ENCODE measurements around the gene EFHB. TPM values are rescaled to one million over a fixed set of nuclear protein-coding genes. Genes with fewer than 3 reads are reported as not detected.

The EFHB gene
- total RNA-seq, 1 experiment from 2014 or later: 1.5 TPM

- Mint-ChIP-seq H3K4me3 (ENCODE audit: unreplicated experiment) (peak overlapping the region; percentile 85), H3K27me3 (ENCODE audit: insufficient read depth, unreplicated experiment) (no peaks in the 10 kb centered on the region)
- intact Hi-C loops (cut with micrococcal nuclease): no loop called here
These were observed 14.2 kb upstream of the EFHB start for GRCh38 chr3:19948226-19948591.

DNA sequence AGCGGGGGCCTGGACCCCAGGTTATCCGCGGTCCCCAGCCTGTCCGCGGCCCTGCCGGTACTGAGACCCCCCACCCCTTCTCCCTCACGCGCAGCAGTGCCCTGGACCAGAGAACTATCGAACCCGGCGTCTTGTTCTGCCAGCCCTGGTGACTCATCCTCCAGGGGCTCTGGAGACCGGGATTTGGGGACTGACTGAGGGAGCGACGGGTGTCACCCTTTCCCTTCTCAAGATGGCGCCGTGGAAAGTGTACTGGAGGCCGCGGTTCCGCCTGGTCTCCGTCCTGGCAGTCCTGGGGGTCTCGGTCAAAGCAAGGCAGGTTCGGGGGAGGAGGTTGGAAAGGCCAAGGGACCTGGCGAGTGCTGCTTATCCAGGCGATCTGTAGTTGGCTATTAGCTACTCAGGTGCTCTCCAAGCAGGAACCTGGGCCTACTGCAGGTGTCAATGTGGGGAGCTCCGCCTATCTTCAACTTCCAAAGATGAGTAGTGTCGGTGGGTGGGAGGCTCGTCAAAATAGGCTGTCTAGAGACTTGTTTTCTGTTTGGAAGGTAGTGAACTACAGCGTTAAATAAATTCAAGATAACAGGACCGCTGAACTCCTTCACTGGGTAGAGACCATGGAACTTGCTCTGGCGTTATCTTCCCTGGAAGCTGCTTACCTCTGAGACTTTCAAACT, 13.7 kb upstream of the EFHB start:
- Mint-ChIP-seq H3K27ac (ENCODE audit: low read depth, unreplicated experiment) (peak overlapping the region; percentile 98), H3K36me3 (ENCODE audit: insufficient read depth, unreplicated experiment) (peaks cover 28% of the 10 kb centered on the region), H3K9me3 (ENCODE audit: unreplicated experiment) (no peaks in the 10 kb centered on the region), H3K4me3 (ENCODE audit: unreplicated experiment) (peak overlapping the region; percentile 85), H3K4me1 (ENCODE audit: insufficient read depth, unreplicated experiment) (peaks cover 14% of the 10 kb centered on the region), H3K27me3 (ENCODE audit: insufficient read depth, unreplicated experiment) (no peaks in the 10 kb centered on the region)
- DNase-seq (ENCODE audit: unreplicated experiment): peak; percentile 60
- TF ChIP-seq, protein P1, sequence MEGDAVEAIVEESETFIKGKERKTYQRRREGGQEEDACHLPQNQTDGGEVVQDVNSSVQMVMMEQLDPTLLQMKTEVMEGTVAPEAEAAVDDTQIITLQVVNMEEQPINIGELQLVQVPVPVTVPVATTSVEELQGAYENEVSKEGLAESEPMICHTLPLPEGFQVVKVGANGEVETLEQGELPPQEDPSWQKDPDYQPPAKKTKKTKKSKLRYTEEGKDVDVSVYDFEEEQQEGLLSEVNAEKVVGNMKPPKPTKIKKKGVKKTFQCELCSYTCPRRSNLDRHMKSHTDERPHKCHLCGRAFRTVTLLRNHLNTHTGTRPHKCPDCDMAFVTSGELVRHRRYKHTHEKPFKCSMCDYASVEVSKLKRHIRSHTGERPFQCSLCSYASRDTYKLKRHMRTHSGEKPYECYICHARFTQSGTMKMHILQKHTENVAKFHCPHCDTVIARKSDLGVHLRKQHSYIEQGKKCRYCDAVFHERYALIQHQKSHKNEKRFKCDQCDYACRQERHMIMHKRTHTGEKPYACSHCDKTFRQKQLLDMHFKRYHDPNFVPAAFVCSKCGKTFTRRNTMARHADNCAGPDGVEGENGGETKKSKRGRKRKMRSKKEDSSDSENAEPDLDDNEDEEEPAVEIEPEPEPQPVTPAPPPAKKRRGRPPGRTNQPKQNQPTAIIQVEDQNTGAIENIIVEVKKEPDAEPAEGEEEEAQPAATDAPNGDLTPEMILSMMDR (IDR thresholded peaks at IDR 0.05; ENCODE audit: unreplicated experiment): no peak
- BruUV-seq (replicated peaks): TSS peak; percentile 46
- intact Hi-C loops (cut with micrococcal nuclease): loop anchor here (2.0 kb wide), 1 partner anchor 93 kb away; the partner anchor contains the start of gene KAT2B
- ChIA-PET CTCF (interaction anchor here (0.5 to 0.8 kb wide), 5 partner anchors 28 to 680 kb away, joined by 3 to 4 read pairs (median 3); no protein-coding TSS in a partner anchor), POLR2A (interaction anchor here (0.6 to 2.7 kb wide), 15 partner anchors 10 to 241 kb away, joined by 3 to 26 read pairs (median 3); partner anchors contain the start of genes KAT2B and SGO1)

More at GRCh38 chr3:19948226-19948591, 14.2 kb upstream of the EFHB start:
- ChIA-PET CTCF (interaction anchor here (0.6 to 0.8 kb wide), 4 partner anchors 28 to 1756 kb away, joined by 3 to 4 read pairs (median 4); no protein-coding TSS in a partner anchor), POLR2A (interaction anchor here (0.6 to 2.7 kb wide), 15 partner anchors 10 to 241 kb away, joined by 3 to 26 read pairs (median 3); partner anchors contain the start of genes KAT2B and SGO1)
- TF ChIP-seq, protein P1 (IDR thresholded peaks at IDR 0.05; ENCODE audit: unreplicated experiment): no peak
- BruUV-seq (replicated peaks): no TSS peak
- no peak for DNase-seq (ENCODE audit: unreplicated experiment)
- Mint-ChIP-seq H3K36me3 (ENCODE audit: insufficient read depth, unreplicated experiment) (peaks cover 33% of the 10 kb centered on the region), H3K4me1 (ENCODE audit: insufficient read depth, unreplicated experiment) (peaks cover 14% of the 10 kb centered on the region), H3K9me3 (ENCODE audit: unreplicated experiment) (no peaks in the 10 kb centered on the region), H3K27ac (ENCODE audit: low read depth, unreplicated experiment) (peak overlapping the region; percentile 98)

DNA sequence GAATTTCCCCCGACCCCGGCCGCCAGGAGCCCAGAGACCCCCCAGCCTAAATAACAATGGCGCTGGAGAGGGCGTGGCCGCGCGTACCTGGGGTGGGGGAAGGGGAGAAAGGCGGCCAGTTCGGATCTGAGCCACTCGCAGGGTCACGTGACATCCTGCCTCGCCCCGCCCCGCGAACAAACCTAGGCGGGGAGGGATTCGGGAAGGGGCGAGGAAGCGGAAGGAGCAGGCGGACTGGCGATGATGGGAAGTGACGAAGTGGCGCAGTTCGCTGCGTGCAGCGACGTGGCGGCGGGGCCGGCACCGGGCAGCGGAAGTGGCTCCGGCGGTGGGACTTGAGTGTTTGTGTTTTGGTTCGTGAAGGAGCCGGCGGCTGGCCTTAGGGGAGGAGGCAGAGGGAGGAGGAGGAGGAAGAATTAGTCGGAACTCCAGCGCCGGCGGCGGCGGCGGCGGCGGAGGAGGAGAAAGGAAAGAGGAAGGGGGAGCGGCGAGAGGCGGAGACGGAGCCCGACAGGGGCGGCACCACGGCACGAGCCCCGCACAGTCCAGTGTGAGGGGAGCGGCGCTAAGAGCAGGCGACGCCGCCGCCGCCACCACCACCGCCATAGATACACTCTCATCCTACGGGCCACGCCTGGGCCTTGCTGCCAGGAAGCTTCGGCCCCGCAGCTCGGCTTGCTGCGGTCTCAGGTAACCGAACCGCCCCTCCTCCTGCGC, 13.0 kb upstream of the EFHB start, which contains the start of gene RAB5A:
Gene RAB5A, plus strand, starts transcription at position 266 of the 717 bp plus-strand sequence. CDS start 3,802 bp downstream, outside the sequence.
- POLR2A ChIA-PET: interaction anchor here (0.5 to 2.7 kb wide), 14 partner anchors 17 to 242 kb away, joined by 3 to 26 read pairs (median 4); partner anchors contain the start of genes KAT2B and SGO1

More for the DNA sequence above, 13.0 kb upstream of the EFHB start, which contains the start of gene RAB5A:
- CTCF ChIA-PET: interaction anchor here (0.5 to 0.6 kb wide), 2 partner anchors 50 to 80 kb away, joined by 3 read pairs; no protein-coding TSS in a partner anchor
- no peaks in the 10 kb centered on the region for H3K27me3 Mint-ChIP-seq (ENCODE audit: insufficient read depth, unreplicated experiment)
- H3K9me3 Mint-ChIP-seq (ENCODE audit: unreplicated experiment): no peaks in the 10 kb centered on the region
- peak within 1 kb of the TSS; percentile 98 for H3K27ac Mint-ChIP-seq (ENCODE audit: low read depth, unreplicated experiment)
- DNase-seq (ENCODE audit: unreplicated experiment): peak; percentile 98
- peaks cover 21% of the 10 kb centered on the region for H3K36me3 Mint-ChIP-seq (ENCODE audit: insufficient read depth, unreplicated experiment)
- H3K4me1 Mint-ChIP-seq (ENCODE audit: insufficient read depth, unreplicated experiment): peaks cover 13% of the 10 kb centered on the region
- peak within 1 kb of the TSS; percentile 85 for H3K4me3 Mint-ChIP-seq (ENCODE audit: unreplicated experiment)
- TF ChIP-seq, protein P1 (IDR thresholded peaks at IDR 0.05; ENCODE audit: unreplicated experiment): no peak
- no TSS peak for BruUV-seq (replicated peaks)
- intact Hi-C loops (cut with micrococcal nuclease): loop anchor here (1.0 to 2.0 kb wide), 3 partner anchors 58 to 239 kb away; partner anchors contain the start of genes KAT2B and SGO1
